HG02943 (cell line): ENCODE results near the gene SSTR3.
A peak's percentile ranks its signal among the peaks of the same experiment; 100 is the strongest.

Source experiments
- ATAC-seq: cut with Tn5 transposase; IDR thresholded peaks from one replicate; pipeline ENCODE4 v1.9.1; 2021; ENCODE audit warnings: mild to moderate bottlenecking, low read depth, moderate library complexity; ENCODE audit not compliant: unreplicated experiment

SSTR3 gene

DNA sequence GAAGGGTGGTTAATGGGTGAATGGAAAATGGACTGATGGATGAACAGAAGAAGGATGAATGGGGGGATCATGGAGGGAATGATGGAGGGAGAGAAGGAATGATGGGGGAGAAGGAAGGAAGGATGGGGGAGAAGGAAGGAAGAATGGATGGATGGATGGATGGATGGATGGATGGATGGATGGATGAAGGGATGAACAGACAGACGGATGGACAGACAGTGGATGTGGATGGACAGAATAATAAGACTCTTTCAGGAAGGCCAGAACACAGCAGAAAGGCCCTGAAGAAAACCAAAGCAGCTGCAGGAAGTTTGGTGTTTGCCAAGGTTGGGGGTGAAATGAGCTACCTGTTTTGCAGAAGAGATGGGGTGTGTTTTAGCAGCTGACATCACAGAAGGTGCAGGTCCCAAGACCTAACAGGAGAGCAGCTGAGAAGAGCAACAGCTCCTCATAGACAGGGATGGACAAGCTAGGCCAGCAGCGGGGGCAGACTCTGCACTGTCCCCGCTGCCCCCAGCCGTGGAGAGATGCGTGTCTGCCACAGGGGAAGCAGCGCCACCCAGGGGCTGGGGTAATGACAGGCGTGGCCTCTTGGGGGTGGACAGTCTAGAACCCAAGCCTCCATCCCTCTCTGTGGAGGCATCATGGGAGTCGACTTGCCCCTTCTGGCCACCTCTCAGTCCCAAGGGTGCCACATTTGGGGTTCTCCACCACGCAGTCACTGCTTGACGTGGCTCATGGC lies 42.2 kb downstream of the SSTR3 start:
- no peak for ATAC-seq

DNA sequence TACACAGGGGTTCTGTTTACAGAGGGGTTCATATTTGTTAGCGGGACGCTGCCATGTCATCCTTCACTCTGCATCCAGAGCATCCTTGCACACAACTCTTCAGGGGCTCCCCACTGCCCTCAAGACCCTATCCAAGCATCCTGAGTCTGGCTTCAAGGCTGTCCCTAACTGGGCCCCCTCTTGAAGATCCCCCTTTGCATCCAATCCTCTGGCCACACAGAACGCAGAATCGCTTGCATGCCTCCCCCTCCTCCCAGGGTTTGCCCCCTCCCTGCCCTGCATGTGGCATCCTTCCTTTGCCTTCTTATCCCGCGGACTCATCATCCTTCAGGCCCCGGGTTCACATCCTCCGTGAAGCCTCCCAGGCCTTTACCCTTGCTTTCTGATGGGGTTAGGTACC lies 42.9 kb downstream of the SSTR3 start:
- no peak for ATAC-seq

DNA sequence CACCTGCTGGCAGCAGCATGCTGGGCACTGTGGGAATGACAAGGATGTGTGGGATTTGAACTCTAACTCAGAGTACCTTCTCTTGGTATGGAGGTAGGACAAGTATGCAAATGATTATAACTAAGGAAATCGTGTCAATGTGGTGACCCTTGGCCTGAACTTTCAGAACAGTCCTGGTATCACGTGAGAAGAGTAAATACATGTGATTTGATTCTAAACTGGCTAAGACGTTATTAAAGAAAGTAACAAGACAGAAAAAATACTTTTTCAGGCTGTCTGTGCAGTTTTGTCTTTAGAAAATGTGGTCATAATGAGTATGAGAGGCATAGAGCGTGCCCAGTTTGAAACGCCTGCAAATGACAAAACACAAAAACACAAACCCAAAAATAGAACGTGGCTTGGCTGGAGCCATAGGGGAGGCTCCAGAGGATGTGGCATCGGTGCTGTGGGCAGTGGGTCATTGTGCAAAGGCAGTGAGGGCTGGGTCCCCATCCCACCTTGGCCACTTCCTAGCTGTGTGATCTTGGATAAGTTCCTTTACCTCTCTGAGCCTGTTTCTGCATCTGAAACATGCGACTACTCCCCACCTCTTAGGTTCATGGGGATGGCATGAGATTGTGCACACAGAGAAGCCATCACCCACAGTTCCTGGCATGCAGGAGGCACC lies 44.2 kb downstream of the SSTR3 start:
- ATAC-seq, result no peak

DNA sequence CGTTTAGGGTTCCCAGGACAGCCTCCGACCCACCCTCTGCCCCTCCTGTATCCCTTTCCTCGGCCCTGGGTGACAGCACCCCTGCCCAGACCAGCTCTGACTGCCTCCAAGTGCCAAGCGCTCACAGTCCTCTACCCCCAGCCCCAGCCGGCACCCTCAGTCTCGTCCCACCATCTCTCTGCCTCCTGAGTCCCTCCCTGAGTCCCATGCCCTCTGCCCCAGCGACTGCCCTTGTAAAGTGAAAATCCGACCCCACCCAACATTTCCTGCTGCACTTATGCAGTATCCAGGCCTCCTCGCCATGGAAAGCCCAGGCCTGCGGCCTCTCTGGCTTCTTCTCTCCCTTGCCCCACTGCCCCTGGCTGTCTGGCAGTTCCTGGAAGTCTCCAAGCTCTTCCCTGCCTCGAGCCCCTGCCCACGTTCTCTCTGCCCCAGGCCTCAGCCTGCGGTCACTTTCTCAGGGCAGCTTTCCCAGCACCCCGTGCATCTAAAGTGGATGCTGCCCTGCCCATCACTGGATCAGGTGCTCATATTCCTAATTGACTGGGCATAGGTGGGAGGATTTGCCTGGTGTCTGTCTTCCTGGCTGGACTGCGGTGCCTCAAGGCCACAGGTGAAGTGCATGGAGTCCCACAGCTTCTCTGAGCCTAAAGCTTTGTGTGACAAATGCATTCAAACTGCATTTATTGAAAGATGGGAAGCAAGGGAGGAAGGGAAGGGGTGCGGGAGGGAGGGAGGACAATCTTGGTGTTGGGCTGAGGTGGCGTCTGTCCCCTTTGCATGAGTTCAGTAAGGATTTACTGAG lies 44.9 kb downstream of the SSTR3 start:
- no peak for ATAC-seq

DNA sequence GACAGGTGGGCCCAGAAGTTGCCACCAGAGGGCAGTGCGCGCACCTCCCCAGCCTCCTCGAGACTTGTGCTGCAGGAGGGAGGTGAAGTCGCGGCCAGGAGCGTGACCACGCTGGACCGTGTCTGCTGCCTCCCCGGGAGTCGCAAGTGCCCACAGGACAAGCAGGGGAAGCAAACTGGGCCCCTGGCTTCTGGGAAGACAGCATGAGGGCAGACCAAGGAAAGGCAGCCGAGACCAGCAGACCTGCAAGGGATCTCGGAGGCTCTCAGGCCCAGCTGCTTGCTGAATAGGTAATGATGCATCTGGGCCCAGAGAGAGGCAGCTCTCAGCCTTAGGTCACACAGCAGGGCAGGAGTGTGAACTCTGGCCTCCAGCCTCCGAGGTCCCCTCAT lies 45.6 kb downstream of the SSTR3 start:
- ATAC-seq, result no peak

DNA sequence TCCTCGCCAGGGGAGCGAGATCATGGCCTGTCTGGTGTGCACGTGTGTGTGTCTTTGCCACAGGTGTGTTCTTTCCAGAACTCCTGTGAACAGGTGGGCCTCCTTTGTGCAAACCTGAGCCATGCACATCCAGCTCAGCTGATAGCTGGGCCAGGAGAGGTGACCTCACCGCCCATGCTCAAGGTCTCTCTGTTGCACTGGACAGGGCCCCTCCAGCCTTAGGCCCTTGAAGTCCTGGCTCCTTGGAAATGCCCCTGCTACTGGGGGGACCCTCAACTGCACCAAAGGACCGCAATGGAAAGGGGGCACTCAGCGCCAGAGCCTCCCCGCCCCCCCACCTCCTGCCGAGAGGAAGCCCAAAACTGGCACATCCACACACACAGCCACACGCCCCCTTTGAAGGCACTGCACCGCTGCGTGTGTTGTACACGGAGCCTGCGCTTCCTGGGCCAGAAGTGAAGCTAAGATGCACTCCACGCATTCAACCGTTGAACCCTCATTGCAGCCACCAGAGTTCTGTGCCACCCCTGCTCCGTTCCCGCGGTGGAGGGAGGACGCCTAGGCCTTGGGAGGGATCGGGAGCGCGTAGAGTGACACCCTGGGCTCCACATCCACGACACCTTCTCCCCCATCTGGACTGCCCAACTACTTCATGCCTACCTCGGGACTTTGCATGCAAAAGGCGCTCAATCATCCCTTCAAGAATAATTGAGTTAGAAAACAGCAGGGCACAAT lies 46.2 kb downstream of the SSTR3 start:
- ATAC-seq, result no peak

DNA sequence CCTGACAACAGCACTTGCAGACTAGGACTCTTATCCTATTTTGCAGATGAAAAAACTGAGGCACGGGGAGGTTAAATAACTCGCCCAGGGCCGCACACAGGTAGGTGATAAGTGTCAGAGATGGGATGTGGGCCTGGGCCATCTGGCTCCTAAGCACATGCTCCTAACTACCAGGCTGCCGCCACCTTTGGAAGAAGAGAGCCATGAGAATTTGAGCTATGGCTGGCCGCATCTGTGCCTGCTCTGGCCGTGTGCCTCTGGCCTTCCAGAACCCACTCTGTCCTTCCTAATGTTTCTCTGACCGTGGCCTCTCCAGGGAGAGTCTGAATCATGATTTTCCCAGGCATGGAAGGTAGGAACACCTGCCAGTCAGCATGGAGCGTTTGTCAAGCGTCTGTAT lies 47.2 kb downstream of the SSTR3 start:
- no peak for ATAC-seq

DNA sequence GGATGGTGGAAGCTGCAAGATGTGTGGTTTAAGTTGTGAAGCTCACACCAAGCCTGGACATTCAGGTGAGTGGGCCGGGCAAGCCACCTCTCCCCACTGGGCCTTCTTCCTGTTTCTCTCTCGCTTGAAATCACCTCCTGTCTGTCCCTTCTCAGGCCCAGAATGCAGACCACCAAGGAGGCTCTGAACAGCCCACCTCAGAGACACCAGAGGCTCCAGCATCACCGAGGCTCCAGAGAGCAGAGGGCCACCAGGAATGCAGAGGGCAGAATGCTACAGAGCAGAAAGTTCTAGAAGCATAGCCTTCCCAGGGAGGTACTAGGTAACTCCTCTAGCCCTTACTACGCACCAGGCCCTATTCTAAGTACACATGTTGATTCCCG lies 47.8 kb downstream of the SSTR3 start:
- no peak for ATAC-seq

DNA sequence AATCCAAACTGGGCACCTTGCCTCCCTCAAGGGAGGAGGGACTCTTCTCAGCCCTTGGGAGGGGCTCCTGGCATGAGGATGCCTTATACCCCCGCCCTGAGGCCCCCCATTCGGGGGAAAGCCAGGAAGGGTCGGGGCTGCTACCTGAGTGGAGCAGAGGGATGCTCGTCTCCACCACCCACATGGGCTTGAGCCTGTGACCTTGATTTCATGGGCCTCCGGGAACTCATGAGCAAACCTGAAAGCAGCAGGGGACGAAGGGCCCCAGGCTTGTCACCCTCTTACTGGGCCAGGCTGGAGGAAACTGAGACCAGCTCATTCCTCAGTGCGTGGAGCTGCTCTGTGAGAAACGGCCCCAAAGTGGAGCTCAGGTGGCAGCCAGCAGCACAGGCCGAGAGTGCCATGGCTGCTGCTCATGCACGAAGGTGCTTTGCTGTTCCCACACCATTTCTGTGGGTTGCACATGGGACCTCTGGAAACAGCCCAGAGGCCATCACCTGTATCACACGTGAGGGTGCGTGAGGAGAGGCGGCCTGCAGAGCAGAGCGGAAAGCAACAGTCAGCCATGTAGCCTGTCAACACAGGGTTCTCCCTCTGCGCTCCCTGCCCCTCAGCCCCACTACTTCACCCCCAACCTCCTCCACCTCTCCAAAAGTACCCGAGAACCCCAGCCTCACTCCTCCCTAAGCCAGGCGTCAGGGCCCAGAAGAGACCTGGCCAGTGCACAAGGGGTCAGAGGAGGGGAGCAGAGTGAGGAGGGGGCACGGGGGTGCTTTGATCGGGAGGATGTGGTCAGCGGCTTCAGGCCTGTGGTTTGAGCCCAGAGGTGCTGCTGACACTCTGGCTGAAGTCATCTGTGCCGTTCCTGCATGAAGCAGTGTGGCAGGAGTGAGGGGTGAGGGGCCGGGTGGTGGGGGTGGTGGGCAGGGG lies 48.4 kb downstream of the SSTR3 start:
- ATAC-seq, result no peak

DNA sequence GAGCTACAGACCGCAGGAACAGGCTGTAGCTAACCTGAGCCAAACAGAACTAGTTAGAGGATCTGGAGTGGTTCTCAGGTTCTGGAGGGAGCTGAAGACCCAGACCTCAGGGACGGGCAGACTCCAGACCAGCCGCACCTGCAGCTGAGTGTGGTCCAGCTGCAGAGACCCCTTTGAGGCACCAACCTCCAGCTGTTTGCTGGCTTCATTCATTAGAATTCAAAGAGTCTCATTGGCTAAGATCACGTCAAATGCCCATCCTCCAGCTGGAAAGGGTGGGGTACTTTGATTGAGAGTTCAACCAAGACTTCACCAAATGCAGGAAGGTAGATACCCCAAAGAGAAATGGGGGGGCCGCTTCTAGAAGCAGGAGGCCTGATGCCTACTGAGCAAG lies 49.2 kb downstream of the SSTR3 start:
- no peak for ATAC-seq

DNA sequence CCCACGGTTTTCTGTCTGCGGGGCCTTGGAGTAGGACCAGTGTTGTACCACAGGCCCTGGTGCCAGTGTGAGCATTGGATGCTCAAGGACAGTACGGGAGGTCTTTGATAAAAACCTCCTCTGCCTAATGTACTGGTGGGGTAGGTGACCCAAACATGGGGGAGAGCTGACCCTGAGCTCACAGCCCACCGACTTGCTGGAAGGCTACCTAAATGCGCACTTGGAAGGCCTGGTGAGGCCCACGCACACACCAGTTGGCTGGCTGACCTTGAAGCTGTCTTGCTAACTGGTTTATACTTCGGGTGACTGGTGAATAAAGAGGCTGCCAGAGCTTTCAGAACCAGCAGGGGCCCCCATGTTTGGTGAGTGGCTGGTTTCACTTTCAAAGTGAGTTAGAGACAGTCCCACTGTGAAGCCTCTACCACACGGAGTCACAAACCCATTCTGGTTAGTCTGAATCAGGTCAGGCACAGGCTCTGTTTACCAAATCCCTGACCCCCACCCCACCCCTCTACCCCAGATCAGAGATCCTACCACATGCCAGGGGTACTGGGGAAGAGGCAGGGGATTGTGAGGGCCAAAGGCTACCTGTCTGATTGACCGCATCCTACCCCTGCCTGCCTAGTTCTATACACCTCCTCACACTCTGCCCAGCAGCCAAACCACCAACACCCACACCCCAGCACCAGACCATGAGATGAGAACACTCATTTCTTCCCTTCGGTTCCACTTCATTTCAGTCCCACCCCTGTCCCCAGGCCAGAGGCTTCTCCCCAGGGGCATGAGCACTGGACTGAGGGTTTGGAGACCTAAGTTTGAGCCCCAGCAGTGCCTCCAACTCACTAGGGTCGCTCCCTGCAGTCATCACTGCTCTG lies 49.8 kb downstream of the SSTR3 start:
- ATAC-seq, result peak; percentile 57

DNA sequence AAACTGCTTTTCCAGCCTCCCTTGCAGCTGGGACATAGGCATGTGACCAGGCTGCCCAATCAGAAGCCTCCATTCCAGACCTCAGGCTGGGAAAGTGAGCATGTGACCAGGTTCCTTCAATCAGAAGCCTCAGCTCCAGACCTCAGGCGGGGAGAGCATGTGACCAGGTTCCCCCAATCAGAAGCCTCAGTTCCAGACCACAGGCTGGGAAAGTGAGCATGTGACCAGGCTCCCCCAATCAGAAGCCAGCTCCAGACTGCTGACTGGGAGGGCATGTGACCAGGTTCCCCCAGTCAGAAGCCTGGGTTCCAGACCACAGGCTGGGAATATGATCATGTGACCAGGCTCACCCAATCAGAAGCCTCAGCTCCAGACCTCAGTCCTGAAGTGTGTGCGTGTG lies 50.8 kb downstream of the SSTR3 start:
- ATAC-seq, result no peak

DNA sequence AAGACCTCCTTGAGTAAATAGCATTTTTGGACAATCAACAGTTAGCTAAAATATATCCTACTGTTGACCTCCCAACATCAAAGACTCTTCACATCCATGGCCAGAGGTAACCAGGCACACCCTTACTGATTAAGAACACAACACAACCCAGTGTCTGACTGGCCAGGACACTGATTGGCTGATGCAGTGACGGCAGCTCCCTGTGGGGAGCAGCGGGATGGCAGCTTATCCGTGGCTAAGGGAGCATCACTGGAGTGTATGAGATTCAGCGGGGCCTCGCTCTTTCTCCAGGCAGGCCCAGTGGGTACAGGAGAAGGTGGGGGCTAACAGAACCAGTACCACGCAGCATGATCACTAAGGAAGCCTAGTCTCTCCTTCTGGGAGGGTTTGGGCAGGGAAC lies 52.2 kb downstream of the SSTR3 start:
- no peak for ATAC-seq

DNA sequence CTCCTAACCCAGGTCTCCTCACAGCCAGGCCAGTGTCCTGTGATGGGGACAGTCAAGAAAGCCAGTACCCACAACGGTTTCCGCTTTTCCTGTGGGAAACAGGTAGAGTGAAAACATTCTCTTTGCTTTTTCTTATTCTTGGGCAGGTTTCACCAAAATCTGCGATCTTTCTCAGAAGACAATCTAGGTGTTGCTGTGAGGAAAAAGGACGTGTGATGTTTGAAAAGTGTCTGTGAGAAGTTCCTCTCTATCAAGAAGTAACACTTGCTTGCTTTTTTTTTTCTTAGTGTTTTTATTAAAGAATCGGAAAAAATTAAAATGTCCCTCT lies 53.4 kb downstream of the SSTR3 start:
- no peak for ATAC-seq

DNA sequence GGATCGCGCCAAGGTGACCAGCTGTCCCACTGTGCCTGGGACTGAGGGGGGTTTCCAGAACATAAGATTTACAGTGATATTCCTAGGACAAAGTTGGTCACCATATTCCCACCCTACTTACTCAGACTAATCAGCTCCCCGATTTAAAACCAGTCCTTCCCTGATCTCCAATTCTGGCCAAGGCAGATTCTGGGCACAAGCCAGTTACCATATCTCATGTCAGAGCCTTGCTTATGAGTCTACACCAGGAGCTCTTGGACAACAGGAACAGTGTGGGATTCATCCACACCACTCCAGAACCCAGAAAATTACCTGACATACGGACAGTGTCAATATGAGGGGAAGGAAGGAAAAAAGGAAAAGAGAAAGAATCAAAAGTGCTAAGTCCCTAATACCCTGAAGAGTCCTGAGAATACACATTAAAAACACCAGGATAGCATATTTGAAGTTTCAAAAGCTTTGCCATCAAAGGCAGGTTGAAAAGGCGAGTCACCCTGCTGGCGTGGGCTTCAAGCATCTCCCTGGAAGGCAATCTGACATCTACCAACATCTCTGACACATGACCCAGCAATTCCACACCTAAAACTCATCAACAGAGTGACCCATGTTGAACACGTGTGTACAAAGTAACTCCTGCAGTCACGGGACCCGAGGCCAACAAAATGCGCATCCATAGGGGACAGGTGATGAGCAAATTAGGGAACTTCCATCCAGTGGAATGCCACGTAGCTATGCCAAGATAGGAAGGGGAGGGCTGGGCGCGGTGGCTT lies 54.6 kb downstream of the SSTR3 start:
- ATAC-seq, result no peak

DNA sequence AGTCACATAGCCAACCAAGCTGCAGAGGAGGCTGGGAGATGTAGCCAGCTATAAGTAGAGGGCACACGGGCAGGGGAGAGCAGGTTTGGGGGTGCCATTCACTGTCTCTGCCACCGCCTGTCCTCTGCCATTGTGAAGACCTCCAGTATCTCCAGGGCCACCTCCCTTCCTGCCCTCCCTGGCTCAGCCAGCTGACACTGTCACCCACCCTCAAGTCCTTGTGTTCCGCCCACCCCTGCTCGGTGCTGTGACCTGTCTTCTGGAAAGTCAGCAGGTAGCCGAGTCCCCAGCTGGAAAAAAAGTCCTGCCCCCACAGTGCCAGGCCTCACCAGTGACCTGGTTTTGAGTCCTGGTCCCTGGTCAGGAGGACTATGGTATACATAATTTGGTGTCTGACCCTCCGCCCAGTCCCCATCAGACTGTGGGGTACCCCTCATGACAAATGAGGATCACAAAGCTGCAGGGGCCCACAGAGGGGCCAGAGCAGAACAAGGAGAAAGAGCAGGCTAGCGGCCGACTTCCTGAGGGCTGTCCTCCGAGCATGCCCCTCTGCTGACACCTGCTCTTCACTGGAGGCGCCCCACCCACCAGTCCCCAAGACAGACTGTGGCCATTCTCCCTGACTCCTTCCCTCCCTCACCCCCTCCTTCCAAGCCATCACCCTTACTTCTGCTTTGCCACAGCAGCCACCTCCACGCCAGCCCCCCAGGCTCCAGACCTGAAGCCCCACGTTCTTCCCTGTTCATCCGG lies 55.4 kb downstream of the SSTR3 start:
- no peak for ATAC-seq

DNA sequence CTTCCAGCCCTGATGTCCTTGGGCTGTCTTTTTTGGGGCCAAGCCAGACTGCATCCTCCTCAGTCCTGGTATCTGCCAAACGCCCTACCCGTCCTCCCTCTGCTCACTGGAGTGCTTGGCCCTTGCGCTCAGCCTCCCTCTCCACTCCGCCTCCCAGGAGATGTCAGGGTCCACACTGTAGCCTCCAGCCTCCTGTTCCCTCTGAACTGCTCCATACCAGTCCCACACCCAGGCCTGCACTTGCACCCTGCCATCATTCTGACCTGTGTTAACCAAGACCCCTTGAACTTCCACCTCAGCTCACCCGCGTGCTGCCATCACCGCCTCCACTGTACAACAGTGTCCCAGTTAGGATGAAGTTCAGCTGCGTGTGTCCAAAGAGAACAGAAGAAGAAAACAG lies 56.3 kb downstream of the SSTR3 start:
- no peak for ATAC-seq
